ENCODE results near the gene TFR2.

GRCh38 chr7:100612730-100613390 is 28.5 kb downstream of the TFR2 start:
- TF ChIP-seq CTCF (IDR thresholded peaks at IDR 0.05) (no peak), POLR2A (IDR thresholded peaks at IDR 0.05) (no peak)
